ENCODE results near the gene CTNNA2. TPM values are rescaled to one million over a fixed set of nuclear protein-coding genes. Genes with fewer than 3 reads are reported as not detected.

Gene CTNNA2
- polyA plus RNA-seq, 1 of the 3 experiments (the other 2 are of a cell fraction): 0.30 TPM

DNA sequence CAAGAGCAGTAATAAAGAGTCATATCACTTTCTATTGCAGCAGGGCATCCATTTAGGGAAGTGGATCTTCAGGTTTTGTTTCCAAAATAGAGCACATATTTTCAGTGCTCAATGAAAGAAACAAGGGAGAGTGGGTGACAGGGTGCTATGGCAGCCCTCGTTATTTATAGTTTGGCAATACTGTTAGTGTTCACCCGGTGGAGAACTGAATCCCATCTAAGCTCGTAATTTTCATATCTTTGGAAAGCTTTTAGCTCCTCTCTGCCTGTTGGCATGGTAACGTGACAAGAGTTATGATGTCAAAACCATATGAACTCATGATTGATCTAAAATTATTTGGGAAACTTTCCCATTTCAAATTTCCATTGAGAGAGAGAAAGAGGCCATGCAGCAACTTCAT lies 459.8 kb downstream of the CTNNA2 start:
- Histone ChIP-seq H3K79me2 (ENCODE audit: insufficient read depth) (no peaks in the 10 kb centered on the region), H3F3A (replicated peaks; ENCODE audit: insufficient read depth) (no peaks in the 10 kb centered on the region), H4K20me1 (ENCODE audit: insufficient read depth) (no peaks in the 10 kb centered on the region), H3K9ac (no peak overlapping the region), H3K36me3 (replicated peaks in 1 of 2; ENCODE audit: control insufficient read depth in 1 of 2, insufficient read depth in 2 of 2, low read length in 1 of 2) (no peaks in the 10 kb centered on the region), H3K9me2 (no peaks in the 10 kb centered on the region), H3K27ac (ENCODE audit: low read depth in 2 of 2, low read length in 1 of 2) (no peak overlapping the region), H3K4me1 (ENCODE audit: control insufficient read depth in 1 of 2, insufficient read depth in 2 of 2, low read depth in 1 of 2, low read length in 1 of 2) (peaks cover 0 to 2% of the 10 kb centered on the region in 2 experiments; a peak in 1 of 4 replicates), H3K27me3 (ENCODE audit: insufficient read depth) (no peaks in the 10 kb centered on the region), H2AFZ (ENCODE audit: low read depth) (no peak overlapping the region), H3K4me2 (no peak overlapping the region), H3K9me3 (no peaks in the 10 kb centered on the region), H3K4me3 (ENCODE audit: low read depth in 2 of 2, low read length in 1 of 2) (no peak overlapping the region)
- WGBS (ENCODE audit: low lambda C conversion rate): 47% methylated on average over 4 of the region's 4 CpGs
- TF ChIP-seq MEF2A (IDR thresholded peaks at IDR 0.05; ENCODE audit: borderline replicate concordance, low read depth) (no peak), EP300 (IDR thresholded peaks at IDR 0.05; ENCODE audit: borderline replicate concordance in 1 of 2, low read depth in 1 of 2, low read length in 1 of 2) (no peak), FOXM1 (IDR thresholded peaks at IDR 0.05; ENCODE audit: low read depth) (no peak), POLR2AphosphoS5 (IDR thresholded peaks at IDR 0.05; ENCODE audit: low read depth, low read length) (no peak), NFIC (IDR thresholded peaks at IDR 0.05; ENCODE audit: borderline replicate concordance) (no peak)
- TF ChIP-seq, protein P1, sequence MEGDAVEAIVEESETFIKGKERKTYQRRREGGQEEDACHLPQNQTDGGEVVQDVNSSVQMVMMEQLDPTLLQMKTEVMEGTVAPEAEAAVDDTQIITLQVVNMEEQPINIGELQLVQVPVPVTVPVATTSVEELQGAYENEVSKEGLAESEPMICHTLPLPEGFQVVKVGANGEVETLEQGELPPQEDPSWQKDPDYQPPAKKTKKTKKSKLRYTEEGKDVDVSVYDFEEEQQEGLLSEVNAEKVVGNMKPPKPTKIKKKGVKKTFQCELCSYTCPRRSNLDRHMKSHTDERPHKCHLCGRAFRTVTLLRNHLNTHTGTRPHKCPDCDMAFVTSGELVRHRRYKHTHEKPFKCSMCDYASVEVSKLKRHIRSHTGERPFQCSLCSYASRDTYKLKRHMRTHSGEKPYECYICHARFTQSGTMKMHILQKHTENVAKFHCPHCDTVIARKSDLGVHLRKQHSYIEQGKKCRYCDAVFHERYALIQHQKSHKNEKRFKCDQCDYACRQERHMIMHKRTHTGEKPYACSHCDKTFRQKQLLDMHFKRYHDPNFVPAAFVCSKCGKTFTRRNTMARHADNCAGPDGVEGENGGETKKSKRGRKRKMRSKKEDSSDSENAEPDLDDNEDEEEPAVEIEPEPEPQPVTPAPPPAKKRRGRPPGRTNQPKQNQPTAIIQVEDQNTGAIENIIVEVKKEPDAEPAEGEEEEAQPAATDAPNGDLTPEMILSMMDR (IDR thresholded peaks at IDR 0.05): no peak
- CTCF ChIA-PET: no interaction called here
- no peak for DNase-seq
- POLR2A ChIA-PET: no interaction called here

DNA sequence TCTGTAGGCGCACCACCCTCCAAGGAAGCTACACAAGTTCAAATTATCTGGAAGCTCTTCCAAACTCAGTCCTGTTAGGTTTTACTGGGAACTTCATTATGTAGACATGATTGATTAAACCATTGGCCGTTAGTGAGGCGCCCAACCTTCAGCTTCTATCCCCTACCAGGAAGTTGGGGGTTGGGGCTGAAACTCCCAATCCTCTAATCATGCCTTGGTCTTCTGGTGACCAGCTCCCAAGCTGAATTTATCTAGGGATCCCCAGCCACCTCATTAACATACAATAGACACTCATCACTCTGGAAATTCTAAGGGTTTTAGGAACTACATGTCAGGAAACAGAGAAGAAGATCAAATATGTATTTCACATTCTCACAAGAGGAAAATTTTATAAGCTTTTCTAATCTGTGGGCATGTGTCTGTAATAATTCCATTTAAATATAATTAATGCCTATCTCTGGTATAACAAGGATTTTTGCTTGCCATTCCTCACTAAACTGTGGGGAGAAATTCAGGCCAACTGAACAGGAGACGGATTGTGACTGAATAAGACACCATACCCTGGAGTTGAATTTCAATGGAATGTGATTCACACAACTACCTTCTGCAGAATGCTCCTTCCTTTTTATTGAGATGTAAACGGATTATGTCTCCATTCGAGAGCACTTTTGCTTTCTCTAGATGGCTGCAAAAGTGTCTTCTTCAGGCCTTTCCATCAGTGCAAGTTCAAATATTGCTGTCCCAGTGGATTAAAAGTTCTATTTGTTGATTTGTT lies 463.1 kb downstream of the CTNNA2 start:
- 47% methylated on average over 6 of the region's 6 CpGs for WGBS (ENCODE audit: low lambda C conversion rate)
- Histone ChIP-seq H3K4me2 (no peak overlapping the region), H3K9ac (no peak overlapping the region), H3K27me3 (ENCODE audit: insufficient read depth) (no peaks in the 10 kb centered on the region), H3K4me3 (ENCODE audit: low read depth in 2 of 2, low read length in 1 of 2) (no peak overlapping the region), H3K79me2 (ENCODE audit: insufficient read depth) (no peaks in the 10 kb centered on the region), H3F3A (replicated peaks; ENCODE audit: insufficient read depth) (no peaks in the 10 kb centered on the region), H3K4me1 (ENCODE audit: control insufficient read depth in 1 of 2, insufficient read depth in 2 of 2, low read depth in 1 of 2, low read length in 1 of 2) (peaks cover 0 to 2% of the 10 kb centered on the region in 2 experiments; a peak in 1 of 4 replicates), H2AFZ (ENCODE audit: low read depth) (no peak overlapping the region), H3K9me2 (no peaks in the 10 kb centered on the region), H3K27ac (ENCODE audit: low read depth in 2 of 2, low read length in 1 of 2) (no peak overlapping the region), H4K20me1 (ENCODE audit: insufficient read depth) (no peaks in the 10 kb centered on the region), H3K9me3 (no peaks in the 10 kb centered on the region), H3K36me3 (replicated peaks in 1 of 2; ENCODE audit: control insufficient read depth in 1 of 2, insufficient read depth in 2 of 2, low read length in 1 of 2) (no peaks in the 10 kb centered on the region)
- ChIA-PET POLR2A (no interaction called here), CTCF (interaction anchor here (1.3 to 1.9 kb wide), 3 partner anchors 11 to 14 kb away, joined by 3 to 5 read pairs (median 4); no protein-coding TSS in a partner anchor)
- TF ChIP-seq RFX5 (IDR thresholded peaks at IDR 0.05; ENCODE audit: low read length): no peak
- TF ChIP-seq CHD2 (IDR thresholded peaks at IDR 0.05; ENCODE audit: low read length, partially characterized antibody): no peak
- no peak for TF ChIP-seq ELF1 (IDR thresholded peaks at IDR 0.05)
- no peak for TF ChIP-seq GATA2 (CRISPR knock-in tag; IDR thresholded peaks at IDR 0.05)
- TF ChIP-seq YY1 (IDR thresholded peaks at IDR 0.05; ENCODE audit: low read depth): no peak
- TF ChIP-seq NFIC (IDR thresholded peaks at IDR 0.05; ENCODE audit: borderline replicate concordance): no peak
- no peak for TF ChIP-seq JUND (IDR thresholded peaks at IDR 0.05)
- no peak for TF ChIP-seq NRF1 (IDR thresholded peaks at IDR 0.05; ENCODE audit: low read depth, low read length)
- TF ChIP-seq GABPA (IDR thresholded peaks at IDR 0.05; ENCODE audit: low read depth): no peak
- TF ChIP-seq MEF2A (IDR thresholded peaks at IDR 0.05; ENCODE audit: borderline replicate concordance, low read depth): no peak
- no peak for TF ChIP-seq IRF3 (IDR thresholded peaks at IDR 0.05; ENCODE audit: low read depth, low read length)
- DNase-seq: no peak

Data from SK-N-SH (cell line).